Thyroid gland (tissue), 4 donors: ENCODE measurements around the gene RPN2.

Source experiments
- POLR2A ChIP-seq, 2 donors: fragments of 450-650 bp; IDR thresholded peaks; one replicate each; pipeline ENCODE4 v1.6.1; 2017; ENCODE audit warnings: antibody characterized with exemption in 2 of 2, mild to moderate bottlenecking in 2 of 2, moderate library complexity in 1 of 2
- TF ChIP-seq, protein P1 (sequence below), 6 experiments: fragments of 200-600 bp in 3 of 6; fragments of 450-650 bp in 3 of 6; sonication (generic) in 3 of 6; IDR thresholded peaks; one replicate each; pipeline ENCODE4 v1.5.1; 2016 to 2019; ENCODE audit warnings: antibody characterized with exemption in 6 of 6, mild to moderate bottlenecking in 2 of 6, inconsistent platforms in 1 of 6, moderate library complexity in 1 of 6

DNA sequence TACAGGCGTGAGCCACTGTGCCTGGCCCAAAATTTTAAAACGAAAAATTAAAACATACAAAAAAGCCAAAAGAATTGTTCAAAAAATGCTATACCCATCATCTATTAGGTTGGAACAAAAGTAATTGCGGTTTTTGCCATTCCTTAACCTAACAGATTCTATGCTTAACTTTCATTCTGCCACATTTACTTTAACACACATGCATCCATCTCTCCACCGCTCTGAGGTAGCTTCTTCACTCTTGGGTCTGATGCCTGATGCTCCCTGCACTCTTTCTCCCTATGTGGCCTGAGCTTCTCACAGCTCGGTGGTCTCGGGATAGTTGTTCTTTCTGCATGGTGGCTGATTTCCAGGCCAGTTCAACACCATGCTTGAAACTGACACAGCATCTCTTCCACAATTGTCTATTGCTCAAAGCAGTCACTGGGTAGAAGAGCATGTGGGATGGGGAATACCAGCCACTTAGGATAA, 105.6 kb downstream of the RPN2 start:
- TF ChIP-seq, protein P1, sequence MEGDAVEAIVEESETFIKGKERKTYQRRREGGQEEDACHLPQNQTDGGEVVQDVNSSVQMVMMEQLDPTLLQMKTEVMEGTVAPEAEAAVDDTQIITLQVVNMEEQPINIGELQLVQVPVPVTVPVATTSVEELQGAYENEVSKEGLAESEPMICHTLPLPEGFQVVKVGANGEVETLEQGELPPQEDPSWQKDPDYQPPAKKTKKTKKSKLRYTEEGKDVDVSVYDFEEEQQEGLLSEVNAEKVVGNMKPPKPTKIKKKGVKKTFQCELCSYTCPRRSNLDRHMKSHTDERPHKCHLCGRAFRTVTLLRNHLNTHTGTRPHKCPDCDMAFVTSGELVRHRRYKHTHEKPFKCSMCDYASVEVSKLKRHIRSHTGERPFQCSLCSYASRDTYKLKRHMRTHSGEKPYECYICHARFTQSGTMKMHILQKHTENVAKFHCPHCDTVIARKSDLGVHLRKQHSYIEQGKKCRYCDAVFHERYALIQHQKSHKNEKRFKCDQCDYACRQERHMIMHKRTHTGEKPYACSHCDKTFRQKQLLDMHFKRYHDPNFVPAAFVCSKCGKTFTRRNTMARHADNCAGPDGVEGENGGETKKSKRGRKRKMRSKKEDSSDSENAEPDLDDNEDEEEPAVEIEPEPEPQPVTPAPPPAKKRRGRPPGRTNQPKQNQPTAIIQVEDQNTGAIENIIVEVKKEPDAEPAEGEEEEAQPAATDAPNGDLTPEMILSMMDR (IDR thresholded peaks at IDR 0.05) = no peak
- no peak for TF ChIP-seq POLR2A (IDR thresholded peaks at IDR 0.05)
